Panc1 (cell line): ENCODE data around the gene WBP2NL. TPM values are rescaled to one million over a fixed set of nuclear protein-coding genes. Genes with fewer than 3 reads are reported as not detected.

Source experiments
- ATAC-seq: fragments of 200-7000 bp; cut with Tn5 transposase; 2 replicates; pipeline ENCODE4 v1.9.1; 2020; ENCODE audit warnings: mild to moderate bottlenecking, moderate library complexity
- BruUV-seq: library from RNA; stranded (reverse); fragments of 400-500 nt; replicated peaks from 2 replicates; lab custom pipeline; 2021; lab: Mats Ljungman, UMichigan
- CTCF ChIA-PET: fragments of 300-600 bp; sonication (Branson Sonifier 250); formaldehyde crosslinking; loops from one replicate; lab custom pipeline; 2022; ENCODE audit warnings: antibody characterized with exemption; lab: Charles Lee
- POLR2A ChIA-PET: fragments of 300-600 bp; sonication (Branson Sonifier 250); formaldehyde crosslinking; loops from one replicate; lab custom pipeline; 2022; ENCODE audit warnings: antibody characterized with exemption; lab: Charles Lee
- DNase-seq: peaks from one replicate; pipeline ENCODE4 v3.0.0-alpha.2; 2010; ENCODE audit warnings: low read depth, low spot score
- H3K27ac ChIP-seq: 2 replicates; pipeline ENCODE4 v1.5.1; 2011; ENCODE audit warnings: mild to moderate bottlenecking, low read length, inconsistent platforms
- H3K27me3 ChIP-seq: fragments of 200-500 bp; sonication (Bioruptor generic); 2 replicates; pipeline ENCODE4 v1.6.0; 2014; ENCODE audit warnings: low read length, inconsistent platforms; ENCODE audit not compliant: control insufficient read depth, insufficient read depth
- H3K36me3 ChIP-seq: fragments of 200-500 bp; sonication (Bioruptor generic); 2 replicates; pipeline ENCODE4 v1.5.1; 2014; ENCODE audit warnings: inconsistent platforms, mild to moderate bottlenecking, low read length, moderate library complexity; ENCODE audit not compliant: control insufficient read depth, insufficient read depth
- H3K4me1 ChIP-seq: 2 replicates; pipeline ENCODE4 v1.5.1; 2011; ENCODE audit warnings: inconsistent platforms, mild to moderate bottlenecking, low read length, moderate library complexity; ENCODE audit not compliant: control insufficient read depth, insufficient read depth
- H3K4me3 ChIP-seq, 2 experiments: 2 replicates each; pipeline ENCODE4 v1.5.1; 2011 to 2012; ENCODE audit warnings: low read depth in 2 of 2, low read length in 2 of 2, mild to moderate bottlenecking in 2 of 2, inconsistent platforms in 1 of 2, moderate library complexity in 1 of 2
- H3K9me3 ChIP-seq: fragments of 200-500 bp; sonication (Bioruptor generic); 2 replicates; pipeline ENCODE4 v1.5.1; 2014; ENCODE audit warnings: low read depth, mild to moderate bottlenecking, inconsistent platforms, low read length, moderate library complexity; ENCODE audit not compliant: control insufficient read depth, insufficient read depth
- POLR2AphosphoS5 ChIP-seq: IDR thresholded peaks from 2 replicates; pipeline ENCODE4 v1.6.1; 2012; ENCODE audit warnings: mild to moderate bottlenecking, low read depth, low read length, moderate library complexity
- SIN3A ChIP-seq: IDR thresholded peaks from 2 replicates; pipeline ENCODE4 v1.6.1; 2012; ENCODE audit warnings: low read depth, mild to moderate bottlenecking, low read length, moderate library complexity, borderline replicate concordance; ENCODE audit not compliant: insufficient read depth
- TCF7L2 ChIP-seq: IDR thresholded peaks from 2 replicates; pipeline ENCODE4 v1.6.1; 2011; ENCODE audit warnings: mild to moderate bottlenecking, low read depth, low read length, inconsistent platforms
- in situ Hi-C: cut with HindIII; loops from 2 replicates; pipeline ENCODE4 v1.10.0; 2016; ENCODE audit warnings: low sequenced_read_pairs, low pct_unique_long_range_greater_than_20kb
- intact Hi-C: fragments of 100-400 bp; cut with micrococcal nuclease; formaldehyde crosslinking; loops from one replicate; pipeline ENCODE4 v1.10.0; 2022; ENCODE audit not compliant: unreplicated experiment
- total RNA-seq: library from RNA; stranded (reverse); gene quantifications from one replicate; pipeline ENCODE4 v1.2.1, GENCODE V29; 2021; ENCODE audit not compliant: unreplicated experiment
- TF ChIP-seq, protein P1 (sequence below), 2 experiments: IDR thresholded peaks; 2 replicates each; pipeline ENCODE4 v1.6.1; 2011 to 2012; ENCODE audit warnings: low read depth in 2 of 2, control low read depth in 1 of 2, low read length in 1 of 2, mild to moderate bottlenecking in 1 of 2, moderate library complexity in 1 of 2; ENCODE audit not compliant: insufficient read depth in 1 of 2
- TF ChIP-seq, protein P2 (sequence below): fragments of 450-650 bp; IDR thresholded peaks from 2 replicates; pipeline ENCODE4 v1.5.1; 2017; ENCODE audit warnings: mild to moderate bottlenecking

Gene WBP2NL
- total RNA-seq, 1 experiment from 2014 or later, result 0.44 TPM

DNA sequence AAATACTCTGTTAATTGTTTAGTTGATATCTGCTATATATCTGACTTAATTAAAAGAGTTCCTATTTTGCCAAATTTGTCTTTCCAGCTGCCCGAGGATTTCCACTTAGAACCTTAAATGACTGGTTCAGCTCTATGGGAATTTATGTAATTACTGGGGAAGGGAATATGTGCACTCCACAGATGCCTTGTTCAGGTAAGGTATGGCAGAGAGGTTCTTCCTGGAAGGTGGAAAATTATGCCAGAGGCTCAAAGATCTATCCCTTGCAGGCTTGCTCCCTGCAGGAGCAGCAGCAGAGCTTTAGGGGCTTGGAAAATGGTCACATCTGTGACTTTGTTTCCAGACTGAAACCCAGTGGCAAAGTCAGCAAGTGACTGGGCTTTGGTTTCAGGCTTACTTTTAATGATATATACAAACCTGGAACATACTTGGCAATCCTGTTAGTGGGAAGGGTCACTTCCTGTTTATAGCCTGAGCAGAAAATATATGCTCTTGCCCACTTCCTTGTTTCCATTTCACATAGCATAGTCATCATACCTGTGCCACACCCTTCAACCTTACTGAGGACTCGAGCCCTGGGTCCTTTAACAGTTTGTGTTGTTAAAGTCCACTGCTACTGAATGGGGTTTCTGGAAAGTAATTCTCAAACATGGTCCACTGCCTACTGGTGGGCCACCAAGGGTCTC lies 23.7 kb downstream of the WBP2NL start:
- ChIA-PET CTCF (no interaction called here), POLR2A (no interaction called here)
- H3K27me3 ChIP-seq, result no peaks in the 10 kb centered on the region
- no peaks in the 10 kb centered on the region; the same call in 1 of the 2 replicates for H3K36me3 ChIP-seq
- H3K27ac ChIP-seq, result no peak overlapping the region
- H3K4me1 ChIP-seq, result no peaks in the 10 kb centered on the region
- DNase-seq, result no peak
- intact Hi-C loops (no loop called here), in situ Hi-C loops (no loop called here)
- H3K9me3 ChIP-seq, result no peaks in the 10 kb centered on the region
- H3K4me3 ChIP-seq, result no peak overlapping the region
- ATAC-seq, result no peak
- no TSS peak for BruUV-seq
- TF ChIP-seq POLR2AphosphoS5 (no peak), SIN3A (no peak), TCF7L2 (no peak)
- TF ChIP-seq, protein P1, sequence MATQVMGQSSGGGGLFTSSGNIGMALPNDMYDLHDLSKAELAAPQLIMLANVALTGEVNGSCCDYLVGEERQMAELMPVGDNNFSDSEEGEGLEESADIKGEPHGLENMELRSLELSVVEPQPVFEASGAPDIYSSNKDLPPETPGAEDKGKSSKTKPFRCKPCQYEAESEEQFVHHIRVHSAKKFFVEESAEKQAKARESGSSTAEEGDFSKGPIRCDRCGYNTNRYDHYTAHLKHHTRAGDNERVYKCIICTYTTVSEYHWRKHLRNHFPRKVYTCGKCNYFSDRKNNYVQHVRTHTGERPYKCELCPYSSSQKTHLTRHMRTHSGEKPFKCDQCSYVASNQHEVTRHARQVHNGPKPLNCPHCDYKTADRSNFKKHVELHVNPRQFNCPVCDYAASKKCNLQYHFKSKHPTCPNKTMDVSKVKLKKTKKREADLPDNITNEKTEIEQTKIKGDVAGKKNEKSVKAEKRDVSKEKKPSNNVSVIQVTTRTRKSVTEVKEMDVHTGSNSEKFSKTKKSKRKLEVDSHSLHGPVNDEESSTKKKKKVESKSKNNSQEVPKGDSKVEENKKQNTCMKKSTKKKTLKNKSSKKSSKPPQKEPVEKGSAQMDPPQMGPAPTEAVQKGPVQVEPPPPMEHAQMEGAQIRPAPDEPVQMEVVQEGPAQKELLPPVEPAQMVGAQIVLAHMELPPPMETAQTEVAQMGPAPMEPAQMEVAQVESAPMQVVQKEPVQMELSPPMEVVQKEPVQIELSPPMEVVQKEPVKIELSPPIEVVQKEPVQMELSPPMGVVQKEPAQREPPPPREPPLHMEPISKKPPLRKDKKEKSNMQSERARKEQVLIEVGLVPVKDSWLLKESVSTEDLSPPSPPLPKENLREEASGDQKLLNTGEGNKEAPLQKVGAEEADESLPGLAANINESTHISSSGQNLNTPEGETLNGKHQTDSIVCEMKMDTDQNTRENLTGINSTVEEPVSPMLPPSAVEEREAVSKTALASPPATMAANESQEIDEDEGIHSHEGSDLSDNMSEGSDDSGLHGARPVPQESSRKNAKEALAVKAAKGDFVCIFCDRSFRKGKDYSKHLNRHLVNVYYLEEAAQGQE (IDR thresholded peaks at IDR 0.05; ENCODE audit: insufficient read depth in 1 of 2, low read depth in 2 of 2, low read length in 1 of 2), result no peak
- TF ChIP-seq, protein P2, sequence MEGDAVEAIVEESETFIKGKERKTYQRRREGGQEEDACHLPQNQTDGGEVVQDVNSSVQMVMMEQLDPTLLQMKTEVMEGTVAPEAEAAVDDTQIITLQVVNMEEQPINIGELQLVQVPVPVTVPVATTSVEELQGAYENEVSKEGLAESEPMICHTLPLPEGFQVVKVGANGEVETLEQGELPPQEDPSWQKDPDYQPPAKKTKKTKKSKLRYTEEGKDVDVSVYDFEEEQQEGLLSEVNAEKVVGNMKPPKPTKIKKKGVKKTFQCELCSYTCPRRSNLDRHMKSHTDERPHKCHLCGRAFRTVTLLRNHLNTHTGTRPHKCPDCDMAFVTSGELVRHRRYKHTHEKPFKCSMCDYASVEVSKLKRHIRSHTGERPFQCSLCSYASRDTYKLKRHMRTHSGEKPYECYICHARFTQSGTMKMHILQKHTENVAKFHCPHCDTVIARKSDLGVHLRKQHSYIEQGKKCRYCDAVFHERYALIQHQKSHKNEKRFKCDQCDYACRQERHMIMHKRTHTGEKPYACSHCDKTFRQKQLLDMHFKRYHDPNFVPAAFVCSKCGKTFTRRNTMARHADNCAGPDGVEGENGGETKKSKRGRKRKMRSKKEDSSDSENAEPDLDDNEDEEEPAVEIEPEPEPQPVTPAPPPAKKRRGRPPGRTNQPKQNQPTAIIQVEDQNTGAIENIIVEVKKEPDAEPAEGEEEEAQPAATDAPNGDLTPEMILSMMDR, result no peak

GRCh38 chr22:42025421-42025820 lies 26.8 kb downstream of the WBP2NL start:
- no peaks in the 10 kb centered on the region for H3K9me3 ChIP-seq
- no peak overlapping the region for H3K27ac ChIP-seq
- H3K36me3 ChIP-seq, result no peaks in the 10 kb centered on the region
- TF ChIP-seq TCF7L2 (no peak), SIN3A (no peak), POLR2AphosphoS5 (no peak)
- TF ChIP-seq, protein P1 (IDR thresholded peaks at IDR 0.05; ENCODE audit: insufficient read depth in 1 of 2, low read depth in 2 of 2, low read length in 1 of 2), result no peak
- TF ChIP-seq, protein P2, result no peak
- ChIA-PET CTCF (no interaction called here), POLR2A (no interaction called here)
- no TSS peak for BruUV-seq
- in situ Hi-C loops, result no loop called here
- H3K4me1 ChIP-seq, result no peaks in the 10 kb centered on the region
- intact Hi-C loops, result no loop called here
- DNase-seq (no peak), ATAC-seq (no peak)
- no peaks in the 10 kb centered on the region for H3K27me3 ChIP-seq
- H3K4me3 ChIP-seq, result no peak overlapping the region
